MCF 10A (cell line): ENCODE data around the gene CELF6. TPM values are rescaled to one million over a fixed set of nuclear protein-coding genes. Genes with fewer than 3 reads are reported as not detected.
A peak's percentile ranks its signal among the peaks of the same experiment; 100 is the strongest.

ENCODE experiments used
- BruUV-seq: library from RNA; stranded (reverse); fragments of 400-500 nt; replicated peaks from 2 replicates; lab custom pipeline; 2021; lab: Mats Ljungman, UMichigan
- CTCF ChIA-PET: fragments of 300-600 bp; sonication (Branson Sonifier 250); formaldehyde crosslinking; extraction: SDS; loops from one replicate; lab custom pipeline; 2021; ENCODE audit warnings: antibody characterized with exemption, inconsistent platforms; lab: Yijun Ruan, JAX
- POLR2A ChIA-PET: fragments of 300-600, 350-650 bp; sonication (Branson Sonifier 250); formaldehyde crosslinking; extraction: SDS; loops from one replicate; lab custom pipeline; 2020; ENCODE audit warnings: antibody characterized with exemption, inconsistent platforms; lab: Yijun Ruan, JAX
- DNase-seq: peaks from one replicate; pipeline ENCODE4 v3.0.0-alpha.2; 2018; ENCODE audit not compliant: unreplicated experiment
- H3K27ac Mint-ChIP-seq: one replicate; pipeline ENCODE4 v1.8.0; 2022; ENCODE audit warnings: mild to moderate bottlenecking, low read depth, mixed read lengths; ENCODE audit not compliant: unreplicated experiment
- H3K27me3 Mint-ChIP-seq: one replicate; pipeline ENCODE4 v1.8.0; 2022; ENCODE audit warnings: mixed read lengths; ENCODE audit not compliant: insufficient read depth, unreplicated experiment
- H3K36me3 Mint-ChIP-seq: one replicate; pipeline ENCODE4 v1.8.0; 2022; ENCODE audit warnings: mild to moderate bottlenecking, moderate library complexity, mixed read lengths; ENCODE audit not compliant: insufficient read depth, unreplicated experiment
- H3K4me1 Mint-ChIP-seq: one replicate; pipeline ENCODE4 v1.8.0; 2022; ENCODE audit warnings: mixed read lengths; ENCODE audit not compliant: insufficient read depth, unreplicated experiment
- H3K4me3 Mint-ChIP-seq: one replicate; pipeline ENCODE4 v1.8.0; 2022; ENCODE audit warnings: mild to moderate bottlenecking, moderate library complexity, mixed read lengths; ENCODE audit not compliant: unreplicated experiment
- H3K9me3 Mint-ChIP-seq: one replicate; pipeline ENCODE4 v1.8.0; 2022; ENCODE audit warnings: mixed read lengths; ENCODE audit not compliant: unreplicated experiment
- CTCF ChIP-seq: fragments of 200-600 bp; IDR thresholded peaks from one replicate; pipeline ENCODE4 v1.8.0; 2022; ENCODE audit warnings: antibody characterized with exemption, mild to moderate bottlenecking; ENCODE audit not compliant: unreplicated experiment
- intact Hi-C: fragments of 100-400 bp; cut with micrococcal nuclease; formaldehyde crosslinking; loops from 2 replicates; pipeline ENCODE4 v1.14.1; 2022
- total RNA-seq: library from RNA; stranded (reverse); gene quantifications from 2 replicates; pipeline ENCODE4 v1.2.3, GENCODE V29; 2022

Gene CELF6
- total RNA-seq, 1 experiment from 2014 or later, result 0.26 TPM

DNA sequence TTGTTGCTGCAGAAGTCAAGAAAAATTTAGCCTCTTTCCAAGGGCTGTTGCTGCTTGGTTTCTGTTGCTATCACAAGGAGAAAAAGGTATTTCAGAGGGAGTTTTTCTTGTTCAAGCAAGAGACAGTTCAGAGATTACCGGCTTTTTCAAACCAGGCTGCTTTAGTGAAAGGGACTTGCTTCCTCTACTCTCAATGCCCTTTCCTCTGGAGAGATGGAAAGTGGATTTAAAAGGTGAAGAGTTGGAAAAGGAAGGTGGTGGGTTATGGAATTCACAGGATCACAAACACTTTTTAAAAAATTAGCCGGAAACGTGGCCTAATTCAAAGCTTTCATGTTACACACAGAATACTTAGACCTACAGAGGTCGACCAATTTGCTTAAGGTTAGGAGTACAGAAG is 48.7 kb downstream of the CELF6 start:
- POLR2A ChIA-PET, result interaction anchor here (0.7 to 3.2 kb wide), 12 partner anchors 8 to 202 kb away, joined by 3 to 12 read pairs (median 5); no protein-coding TSS in a partner anchor
- intact Hi-C loops, result no loop called here
- no TSS peak for BruUV-seq

DNA sequence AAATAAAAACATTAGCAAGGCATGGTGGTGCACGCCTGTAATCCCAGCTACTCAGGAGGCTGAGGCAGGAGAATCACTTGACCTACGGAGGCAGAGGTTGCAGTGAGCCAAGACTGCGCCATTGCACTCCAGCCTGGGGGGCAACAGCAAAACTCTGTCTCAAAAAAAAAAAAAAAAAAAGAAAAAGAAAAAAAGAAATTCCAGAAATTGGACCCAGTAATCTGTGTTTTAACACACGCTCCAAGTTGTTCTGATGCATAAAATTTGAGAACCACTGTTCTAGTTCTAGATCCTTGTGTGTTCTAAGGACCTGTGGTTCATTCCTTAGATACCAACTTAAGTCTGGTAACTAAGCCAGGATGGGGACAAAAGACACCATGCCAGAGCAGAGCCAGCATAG is 50.2 kb downstream of the CELF6 start:
- Mint-ChIP-seq H3K27ac (no peak overlapping the region), H3K27me3 (no peaks in the 10 kb centered on the region)
- no TSS peak for BruUV-seq

More for the DNA sequence above, 48.7 kb downstream of the CELF6 start:
- CTCF ChIA-PET, result interaction anchor here (1.0 to 1.8 kb wide), 3 partner anchors 10 to 71 kb away, joined by 3 to 4 read pairs (median 3); no protein-coding TSS in a partner anchor
- H3K4me3 Mint-ChIP-seq, result peak overlapping the region; percentile 80
- TF ChIP-seq CTCF, result no peak
- H3K4me1 Mint-ChIP-seq, result peaks cover 20% of the 10 kb centered on the region
- peaks cover 42% of the 10 kb centered on the region for H3K36me3 Mint-ChIP-seq
- H3K9me3 Mint-ChIP-seq, result no peaks in the 10 kb centered on the region
- no peak for DNase-seq
- H3K27ac Mint-ChIP-seq, result peak overlapping the region; percentile 86
- H3K27me3 Mint-ChIP-seq, result no peaks in the 10 kb centered on the region

GRCh38 chr15:72265031-72265430 is 54.9 kb downstream of the CELF6 start:
- H3K36me3 Mint-ChIP-seq, result peaks cover 94% of the 10 kb centered on the region
- ChIA-PET POLR2A (interaction anchor here (1.3 to 2.8 kb wide), 3 partner anchors 8 to 68 kb away, joined by 3 to 15 read pairs (median 3); partner anchors contain the start of genes GRAMD2A and PKM), CTCF (interaction anchor here (0.6 to 0.8 kb wide), 2 partner anchors 8 to 106 kb away, joined by 3 read pairs; no protein-coding TSS in a partner anchor)
- peaks cover 6% of the 10 kb centered on the region for H3K4me1 Mint-ChIP-seq
- no peaks in the 10 kb centered on the region for H3K9me3 Mint-ChIP-seq
- H3K27ac Mint-ChIP-seq, result no peak overlapping the region
- BruUV-seq, result no TSS peak
- DNase-seq, result no peak
- TF ChIP-seq CTCF, result no peak
- no peaks in the 10 kb centered on the region for H3K27me3 Mint-ChIP-seq
- no peak overlapping the region for H3K4me3 Mint-ChIP-seq
- intact Hi-C loops, result no loop called here

More for the DNA sequence above, 50.2 kb downstream of the CELF6 start:
- H3K4me3 Mint-ChIP-seq, result no peak overlapping the region
- peaks cover 57% of the 10 kb centered on the region for H3K36me3 Mint-ChIP-seq
- CTCF ChIA-PET, result interaction anchor here (0.7 kb wide), 1 partner anchor 92 kb away, joined by 4 read pairs; no protein-coding TSS in a partner anchor
- TF ChIP-seq CTCF, result no peak
- H3K9me3 Mint-ChIP-seq, result no peaks in the 10 kb centered on the region
- DNase-seq, result no peak
- POLR2A ChIA-PET, result interaction anchor here (1.0 to 3.2 kb wide), 3 partner anchors 43 to 402 kb away, joined by 3 to 12 read pairs (median 5); no protein-coding TSS in a partner anchor
- intact Hi-C loops, result no loop called here
- peaks cover 20% of the 10 kb centered on the region for H3K4me1 Mint-ChIP-seq

- Mint-ChIP-seq H3K9me3 (no peaks in the 10 kb centered on the region), H3K4me3 (no peak overlapping the region), H3K27me3 (no peaks in the 10 kb centered on the region), H3K27ac (no peak overlapping the region), H3K4me1 (peaks cover 11% of the 10 kb centered on the region), H3K36me3 (peaks cover 93% of the 10 kb centered on the region)
- CTCF ChIA-PET, result interaction anchor here (1.1 kb wide), 1 partner anchor 26 kb away, joined by 3 read pairs; no protein-coding TSS in a partner anchor
- intact Hi-C loops, result no loop called here
- TF ChIP-seq CTCF, result no peak
- BruUV-seq, result no TSS peak
- POLR2A ChIA-PET, result interaction anchor here (1.6 to 1.7 kb wide), 2 partner anchors 12 to 22 kb away, joined by 4 read pairs; partner anchors contain the start of gene PKM
- DNase-seq, result no peak
Observed at GRCh38 chr15:72252663-72253299, 67.2 kb downstream of the CELF6 start.
